Esophagus squamous epithelium (tissue), 4 donors: ENCODE data around the gene SPDEF.

ENCODE experiments used
- CTCF ChIP-seq, 6 experiments: fragments of 450-650 bp in 4 of 6; fragments of 200-600 bp in 2 of 6; sonication (generic) in 2 of 6; IDR thresholded peaks; one replicate each; pipeline ENCODE4 v1.5.1; 2016 to 2019; ENCODE audit warnings: antibody characterized with exemption in 6 of 6, mild to moderate bottlenecking in 4 of 6, moderate library complexity in 4 of 6
- POLR2A ChIP-seq, 4 donors: fragments of 450-650 bp; IDR thresholded peaks; one replicate each; pipeline ENCODE4 v1.6.1; 2017; ENCODE audit warnings: antibody characterized with exemption in 4 of 4, mild to moderate bottlenecking in 4 of 4, moderate library complexity in 3 of 4

GRCh38 chr6:34536959-34537848, 18.9 kb downstream of the SPDEF start:
- TF ChIP-seq CTCF (IDR thresholded peaks at IDR 0.05) (no peak), POLR2A (IDR thresholded peaks at IDR 0.05) (no peak)
